ENCODE results near the gene WDFY3. TPM values are rescaled to one million over a fixed set of nuclear protein-coding genes. Genes with fewer than 3 reads are reported as not detected.

WDFY3 gene
- polyA plus RNA-seq, 1 donor (not counting 4 experiments of a cell fraction or from before 2014, with no cell fraction given) = 28.5 TPM

- dilution Hi-C loops (cut with MboI; ENCODE audit: extremely low pct_ligation_motif_present, low sequenced_read_pairs) = no loop called here
- Histone ChIP-seq H3K79me2 (ENCODE audit: control insufficient read depth, insufficient read depth, low read length) (no peaks in the 10 kb centered on the region), H3K9me1 (ENCODE audit: control insufficient read depth, extremely low read depth, insufficient read depth, low read length) (no peaks in the 10 kb centered on the region), H3K4me1 (ENCODE audit: control insufficient read depth, extremely low read depth, insufficient read depth, low read length) (no peaks in the 10 kb centered on the region), H3K9ac (ENCODE audit: control insufficient read depth, extremely low read depth, insufficient read depth, low read length) (no peak overlapping the region), H3K27me3 (ENCODE audit: control insufficient read depth, extremely low read depth, insufficient read depth, low read length) (no peaks in the 10 kb centered on the region), H3K27ac (ENCODE audit: control insufficient read depth, insufficient read depth, low read length) (no peak overlapping the region), H4K20me1 (ENCODE audit: control insufficient read depth, extremely low read depth, insufficient read depth, low read length) (no peaks in the 10 kb centered on the region), H3K4me3 (ENCODE audit: control insufficient read depth in 2 of 3, extremely low read depth in 1 of 3, insufficient read depth in 2 of 3, low read depth in 1 of 3, low read length in 3 of 3) (no peak overlapping the region), H3K4me2 (ENCODE audit: control insufficient read depth, extremely low read depth, insufficient read depth, low read depth, low read length) (no peak overlapping the region), H3K36me3 (ENCODE audit: control insufficient read depth in 2 of 2, extremely low read depth in 1 of 2, insufficient read depth in 2 of 2, low read length in 2 of 2) (peaks cover 6 to 15% of the 10 kb centered on the region in 2 experiments), H3K9me3 (ENCODE audit: control insufficient read depth, low read depth, low read length) (no peaks in the 10 kb centered on the region), H2AFZ (ENCODE audit: control insufficient read depth, low read length) (no peak overlapping the region)
- peak; percentile 60 for FAIRE-seq
- TF ChIP-seq EZH2 (IDR thresholded peaks at IDR 0.05; ENCODE audit: low read length) (no peak), CTCF (optimal IDR thresholded peaks at IDR 0.05 in 1 of 3, IDR thresholded peaks at IDR 0.05 in 1 of 3, conservative IDR thresholded peaks at IDR 0.05 in 1 of 3; ENCODE audit: extremely low read depth in 1 of 3, insufficient read depth in 2 of 3, low read length in 3 of 3) (no peak)
- no peak for DNase-seq (ENCODE audit: low read depth, low spot score)
Observed at GRCh38 chr4:84790769-84791565, 175.5 kb downstream of the WDFY3 start.

GRCh38 chr4:84786478-84786877, 180.0 kb downstream of the WDFY3 start:
- TF ChIP-seq EZH2 (IDR thresholded peaks at IDR 0.05; ENCODE audit: low read length) (no peak), CTCF (optimal IDR thresholded peaks at IDR 0.05 in 1 of 3, IDR thresholded peaks at IDR 0.05 in 1 of 3, conservative IDR thresholded peaks at IDR 0.05 in 1 of 3; ENCODE audit: extremely low read depth in 1 of 3, insufficient read depth in 2 of 3, low read length in 3 of 3) (no peak)
- no peak overlapping the region for H3K9ac ChIP-seq (ENCODE audit: control insufficient read depth, extremely low read depth, insufficient read depth, low read length)
- no peak overlapping the region for H3K4me3 ChIP-seq (ENCODE audit: control insufficient read depth in 2 of 3, extremely low read depth in 1 of 3, insufficient read depth in 2 of 3, low read depth in 1 of 3, low read length in 3 of 3)
- no peak overlapping the region for H2AFZ ChIP-seq (ENCODE audit: control insufficient read depth, low read length)
- no peaks in the 10 kb centered on the region for H3K79me2 ChIP-seq (ENCODE audit: control insufficient read depth, insufficient read depth, low read length)
- no peak overlapping the region for H3K27ac ChIP-seq (ENCODE audit: control insufficient read depth, insufficient read depth, low read length)
- no peaks in the 10 kb centered on the region for H3K27me3 ChIP-seq (ENCODE audit: control insufficient read depth, extremely low read depth, insufficient read depth, low read length)
- DNase-seq (ENCODE audit: low read depth, low spot score) (no peak), FAIRE-seq (no peak)
- no peak overlapping the region for H3K4me2 ChIP-seq (ENCODE audit: control insufficient read depth, extremely low read depth, insufficient read depth, low read depth, low read length)
- H4K20me1 ChIP-seq (ENCODE audit: control insufficient read depth, extremely low read depth, insufficient read depth, low read length) = no peaks in the 10 kb centered on the region
- no peaks in the 10 kb centered on the region for H3K9me3 ChIP-seq (ENCODE audit: control insufficient read depth, low read depth, low read length)
- H3K36me3 ChIP-seq (ENCODE audit: control insufficient read depth in 2 of 2, extremely low read depth in 1 of 2, insufficient read depth in 2 of 2, low read length in 2 of 2) = peaks cover 16 to 22% of the 10 kb centered on the region in 2 experiments
- no peaks in the 10 kb centered on the region for H3K4me1 ChIP-seq (ENCODE audit: control insufficient read depth, extremely low read depth, insufficient read depth, low read length)
- dilution Hi-C loops (cut with MboI; ENCODE audit: extremely low pct_ligation_motif_present, low sequenced_read_pairs) = no loop called here
- H3K9me1 ChIP-seq (ENCODE audit: control insufficient read depth, extremely low read depth, insufficient read depth, low read length) = no peaks in the 10 kb centered on the region
